NCI-H2196 (cell line): ENCODE results near the gene UBE2R2.
"Not testable (repeated sequence)": the region's sequence is repeated elsewhere in the genome, so short reads cannot be mapped to it uniquely, and the experiment has no call there.

Source experiments
- DNase-seq: peaks from one replicate; lab custom pipeline; 2025; ENCODE audit not compliant: unreplicated experiment; lab: John Stamatoyannopoulos, UW

The UBE2R2 gene

DNA sequence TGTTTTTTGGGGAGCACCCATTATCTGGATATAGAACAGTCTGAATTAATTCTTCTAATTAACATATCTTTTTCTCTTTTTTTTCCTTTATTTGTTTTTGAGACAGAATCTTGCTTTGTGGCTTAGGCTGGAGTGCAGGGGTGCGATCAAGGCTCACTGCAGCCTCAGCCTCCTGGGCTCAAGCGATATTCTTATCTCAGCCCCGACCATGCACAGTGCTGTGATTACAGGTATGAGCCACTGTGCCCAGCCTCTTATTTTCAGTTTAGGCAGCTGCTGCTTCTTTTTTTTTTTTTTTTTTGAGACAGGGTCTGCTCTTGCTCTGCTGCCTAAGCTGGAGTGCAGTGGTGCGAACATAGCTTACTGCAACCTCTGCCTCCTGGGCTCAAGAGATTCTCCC is 20.2 kb downstream of the UBE2R2 start:
- no peak for DNase-seq

DNA sequence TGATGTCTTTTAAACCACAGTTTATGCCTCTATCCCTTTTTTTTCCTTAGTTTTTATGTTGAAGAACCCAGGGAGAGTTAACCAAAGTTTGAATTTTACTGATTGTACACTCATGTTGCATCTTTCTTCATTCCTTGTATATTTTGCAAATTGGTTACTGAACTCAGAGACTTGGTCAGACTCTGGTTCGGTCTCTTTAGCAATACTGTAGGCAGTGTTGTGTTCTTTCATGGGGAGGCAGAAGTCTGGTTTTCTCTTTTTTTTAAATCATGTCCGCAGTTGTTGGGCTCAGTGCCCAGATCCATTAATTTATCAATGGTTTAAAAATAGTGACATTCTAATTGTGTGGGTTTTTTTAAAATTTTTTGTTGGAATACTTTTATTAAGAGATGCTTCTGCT is 23.4 kb downstream of the UBE2R2 start:
- DNase-seq: no peak

DNA sequence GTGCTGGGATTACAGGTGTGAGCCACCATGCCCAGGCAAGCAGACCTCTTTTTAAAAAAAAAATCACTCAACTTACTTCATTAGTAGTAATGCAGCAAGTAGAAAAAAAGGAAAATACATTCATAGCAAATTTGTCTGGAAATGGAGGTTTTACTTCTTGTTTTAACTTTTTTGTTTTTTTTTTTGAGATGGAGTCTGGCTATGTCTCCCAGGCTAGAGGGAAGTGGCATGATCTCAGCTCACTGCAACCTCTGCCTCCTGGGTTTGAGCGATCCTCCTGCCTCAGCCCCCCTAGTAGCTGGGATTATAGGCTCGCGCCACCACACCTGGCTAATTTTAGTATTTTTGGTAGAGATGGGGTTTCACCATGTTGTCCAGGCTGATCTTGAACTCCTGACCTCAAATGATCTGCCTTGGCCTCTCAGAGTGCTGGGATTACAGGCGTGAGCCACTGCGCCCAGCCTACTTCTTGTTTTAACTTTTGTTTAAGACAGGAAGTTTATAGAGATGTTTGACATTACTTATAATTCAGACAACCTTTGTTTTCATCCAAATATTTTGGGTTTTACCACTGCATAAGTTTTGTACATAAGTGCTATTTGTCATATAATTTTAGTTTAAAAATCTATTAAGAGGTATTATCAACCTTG is 26.5 kb downstream of the UBE2R2 start:
- DNase-seq: no peak

DNA sequence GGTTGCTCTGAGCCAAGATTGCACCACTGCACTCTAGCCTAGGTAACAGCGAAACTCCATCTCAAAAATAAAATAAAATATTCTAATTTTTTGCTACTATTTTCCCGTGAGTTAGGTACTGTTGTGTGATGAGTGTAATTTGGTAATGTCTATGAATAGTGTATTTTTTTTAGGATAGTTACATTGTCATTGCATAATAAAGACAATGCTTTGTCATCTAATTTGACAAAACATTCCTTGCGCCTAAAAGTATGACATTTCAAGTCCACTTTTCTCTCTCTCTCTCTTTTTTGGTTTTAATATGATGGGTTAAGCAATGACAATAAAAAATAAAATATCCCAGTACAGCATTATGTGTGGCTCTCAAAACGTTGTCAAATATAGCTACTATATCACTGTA is 29.3 kb downstream of the UBE2R2 start:
- no peak for DNase-seq

DNA sequence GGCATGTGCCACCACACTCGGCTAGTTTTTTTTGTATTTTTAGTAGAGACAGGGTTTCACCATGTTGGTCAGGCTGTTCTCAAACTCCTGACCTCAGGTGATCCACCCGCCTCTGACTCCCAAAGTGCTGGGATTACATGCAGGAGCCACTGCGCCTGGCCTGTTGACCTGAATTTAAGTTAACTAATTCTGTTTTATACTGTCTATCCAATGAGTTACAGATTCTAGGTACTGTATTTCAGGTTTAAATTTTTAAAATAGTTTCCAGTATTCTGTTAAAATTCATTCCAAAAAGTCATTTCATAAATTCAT is 30.9 kb downstream of the UBE2R2 start:
- not testable (repeated sequence) for DNase-seq

DNA sequence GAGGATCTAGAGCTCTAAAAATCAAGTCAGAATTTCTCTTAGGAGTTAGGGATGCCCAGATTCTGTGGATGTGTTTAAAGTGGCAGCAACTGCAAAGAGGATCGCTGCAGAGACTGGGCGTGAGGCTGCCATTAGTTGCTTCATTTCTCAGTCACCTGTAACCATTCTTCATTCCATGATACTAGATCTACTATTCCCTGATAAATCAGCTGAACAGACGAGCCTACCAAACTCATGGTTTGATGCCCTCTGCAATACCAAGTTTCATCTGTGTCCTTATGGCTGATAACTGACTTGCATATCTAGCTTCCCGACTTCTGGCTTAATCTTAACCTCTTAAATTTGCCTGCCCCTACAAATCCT is 33.3 kb downstream of the UBE2R2 start:
- DNase-seq: no peak

DNA sequence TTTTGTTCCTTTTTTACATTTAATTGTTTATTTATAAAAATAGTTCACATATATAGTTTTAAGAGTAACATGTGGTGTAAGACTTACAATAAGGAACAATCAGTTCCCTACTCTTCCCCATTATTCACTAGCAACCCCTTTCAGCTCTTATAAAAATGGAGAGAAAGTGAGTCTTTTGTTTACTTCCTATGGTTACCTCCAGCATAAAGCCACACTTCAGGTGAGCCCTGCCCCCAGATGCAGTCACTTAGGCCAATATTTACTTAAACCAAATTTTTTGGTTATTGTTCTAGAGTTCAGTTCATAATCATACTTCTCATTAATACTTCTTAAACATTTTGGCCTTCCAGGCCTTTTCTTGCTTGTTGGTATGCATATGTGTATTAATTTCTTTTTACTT is 33.7 kb downstream of the UBE2R2 start:
- peak; percentile 15 for DNase-seq

DNA sequence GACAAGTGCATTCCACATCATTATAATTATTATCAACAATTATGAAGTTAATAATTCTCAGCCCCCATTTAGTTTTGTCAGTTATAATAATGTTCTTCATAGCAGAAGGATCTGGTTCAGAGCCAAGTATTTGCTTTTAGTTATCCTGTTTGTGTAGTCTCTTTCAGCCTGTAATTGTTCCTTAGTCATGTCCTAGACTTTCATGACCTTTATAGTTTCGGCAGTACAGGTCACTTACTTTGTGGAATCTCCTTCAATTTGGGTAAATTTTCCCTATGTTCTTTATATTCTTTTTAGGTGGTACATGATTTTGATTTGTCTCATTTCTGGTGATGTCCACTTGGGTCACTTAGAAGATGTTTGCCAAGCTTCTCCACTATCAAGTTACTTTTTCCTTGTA is 34.3 kb downstream of the UBE2R2 start:
- DNase-seq: no peak

DNA sequence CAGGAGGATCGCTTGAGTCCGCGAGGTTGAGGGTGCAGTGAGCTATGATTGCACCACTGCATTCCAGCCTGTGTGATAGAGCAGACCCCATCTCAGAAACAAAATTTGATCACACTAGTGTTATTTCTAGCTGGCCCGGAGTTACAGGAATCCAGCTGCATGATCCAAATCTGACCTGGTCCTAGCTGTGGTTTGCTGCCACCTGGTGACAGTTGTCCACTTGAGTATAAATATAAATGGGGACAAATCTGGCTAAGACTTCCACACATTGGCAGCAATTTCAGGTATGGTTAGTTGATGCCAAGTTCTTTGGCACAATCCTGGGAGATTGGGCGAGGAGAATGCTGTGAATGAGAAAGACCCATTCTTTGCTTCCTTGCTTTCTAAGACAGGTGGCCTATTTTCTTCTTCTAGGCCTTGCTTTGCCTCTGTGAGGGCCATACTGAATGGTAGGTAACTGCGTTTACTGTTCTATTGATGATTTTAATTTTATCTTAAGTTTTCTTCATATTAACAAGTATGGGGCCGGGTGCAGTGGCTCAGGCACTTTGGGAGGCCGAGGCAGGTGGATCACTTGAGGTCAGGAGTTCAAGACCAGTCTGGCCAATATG is 35.4 kb downstream of the UBE2R2 start:
- DNase-seq: peak; percentile 60

DNA sequence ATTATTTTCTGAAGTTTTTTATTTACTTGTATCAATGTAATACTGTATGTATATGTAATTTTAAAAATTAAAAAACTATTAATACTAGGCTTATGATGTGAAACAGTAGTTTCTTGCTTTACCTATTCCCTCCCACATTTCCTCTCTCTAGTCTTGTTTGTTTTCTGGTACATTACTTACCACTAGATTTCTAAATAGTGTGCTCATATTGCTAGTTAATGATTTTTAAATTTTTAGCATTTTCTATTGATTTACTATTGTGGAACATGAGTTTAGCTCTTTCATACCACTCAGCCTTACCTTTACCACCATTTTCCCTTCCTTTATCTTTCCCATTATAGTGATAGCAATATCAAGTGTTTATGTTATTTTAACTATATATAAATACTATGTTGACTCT is 39.3 kb downstream of the UBE2R2 start:
- DNase-seq: no peak

DNA sequence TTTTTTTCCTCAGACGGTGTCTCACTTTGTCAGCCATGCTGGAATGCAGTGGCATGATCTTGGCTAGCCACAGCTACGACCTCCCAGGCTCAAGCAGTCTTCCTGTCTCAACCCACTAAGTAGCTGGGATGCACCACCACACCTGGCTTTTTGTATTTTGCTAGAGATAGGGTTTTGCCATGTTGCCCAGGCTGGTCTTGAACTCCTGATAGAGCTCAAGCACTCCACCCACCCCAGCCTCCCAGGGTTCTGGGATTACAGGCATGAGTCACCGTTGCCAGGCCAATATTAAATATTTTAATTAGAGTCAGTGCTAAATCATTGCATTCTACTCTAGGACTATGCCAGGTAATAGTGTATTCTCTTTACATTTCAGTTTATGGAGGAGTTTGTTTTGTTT is 41.5 kb downstream of the UBE2R2 start:
- no peak for DNase-seq

DNA sequence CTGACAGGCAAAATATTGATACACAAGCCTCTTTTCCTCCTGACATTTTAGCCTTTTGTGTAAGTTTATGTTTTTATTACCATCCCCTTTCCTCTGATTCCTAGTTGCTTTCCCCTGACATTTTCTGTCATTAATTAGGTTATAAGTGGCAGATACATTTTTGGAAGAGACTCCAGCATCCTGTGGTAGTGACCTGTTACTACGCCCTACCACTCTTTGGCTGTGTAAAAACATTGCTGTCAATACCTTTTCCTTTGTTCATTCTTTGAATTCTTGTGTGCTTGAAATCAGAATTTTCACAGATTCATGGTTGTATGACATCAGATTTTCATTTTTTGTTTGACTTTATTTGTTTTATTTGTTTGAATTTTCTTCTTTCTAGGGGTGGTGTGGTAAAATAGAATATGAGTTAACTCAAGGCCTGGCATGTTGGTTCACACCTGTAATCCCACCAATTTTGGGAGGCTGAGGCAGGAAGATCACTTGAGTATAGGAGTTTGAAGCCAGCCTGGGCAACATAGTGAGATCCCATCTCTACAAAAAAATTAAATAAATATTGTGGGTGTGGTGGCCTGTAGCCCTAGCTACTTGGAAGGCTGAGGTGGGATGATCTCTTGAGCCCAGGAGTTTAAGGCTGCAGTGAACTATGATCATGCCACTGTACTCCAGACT is 43.4 kb downstream of the UBE2R2 start:
- DNase-seq: no peak

DNA sequence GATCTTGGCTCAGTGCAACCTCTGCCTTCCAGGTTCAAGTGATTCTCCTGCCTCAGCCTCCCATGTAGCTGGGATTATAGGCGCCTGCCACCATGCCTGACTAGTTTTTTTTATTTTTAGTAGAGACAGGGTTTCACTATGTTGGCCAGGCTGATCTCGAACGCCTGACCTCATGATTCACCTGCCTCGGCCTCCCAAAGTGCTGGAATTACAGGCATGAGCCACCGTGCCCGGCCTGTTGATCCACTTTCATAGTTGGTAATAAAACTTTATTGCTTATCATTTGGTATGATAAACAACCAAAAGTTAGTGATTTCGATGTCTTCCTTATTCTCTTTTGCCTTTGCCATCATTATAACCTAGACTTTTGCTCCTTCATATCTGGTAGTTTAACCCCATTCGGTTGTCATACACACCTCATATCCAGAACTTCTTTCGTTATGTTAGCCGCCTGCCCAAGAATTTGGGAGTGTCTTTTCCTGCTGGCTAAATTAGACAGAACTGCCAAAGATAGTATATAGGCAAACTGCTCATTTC is 45.0 kb downstream of the UBE2R2 start:
- no peak for DNase-seq

DNA sequence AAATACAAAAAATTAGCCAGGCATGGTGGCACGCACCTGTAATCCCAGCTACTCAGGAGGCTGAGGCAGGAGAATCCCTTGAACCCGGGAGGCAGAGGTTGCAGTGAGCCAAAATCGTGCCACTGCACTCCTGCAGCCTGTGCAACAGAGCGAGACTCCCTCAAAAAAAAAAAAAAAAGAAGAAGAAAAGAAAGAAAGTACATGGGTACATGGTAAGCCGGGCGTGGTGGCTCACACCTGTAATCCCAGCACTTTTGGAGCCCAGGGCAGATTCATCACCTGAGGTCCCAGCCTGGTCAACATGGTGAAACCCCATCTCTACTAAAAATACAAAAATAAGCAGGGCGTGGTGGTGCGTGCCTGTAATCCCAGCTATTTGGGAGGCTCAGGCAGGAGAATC is 46.1 kb downstream of the UBE2R2 start:
- not testable (repeated sequence) for DNase-seq

DNA sequence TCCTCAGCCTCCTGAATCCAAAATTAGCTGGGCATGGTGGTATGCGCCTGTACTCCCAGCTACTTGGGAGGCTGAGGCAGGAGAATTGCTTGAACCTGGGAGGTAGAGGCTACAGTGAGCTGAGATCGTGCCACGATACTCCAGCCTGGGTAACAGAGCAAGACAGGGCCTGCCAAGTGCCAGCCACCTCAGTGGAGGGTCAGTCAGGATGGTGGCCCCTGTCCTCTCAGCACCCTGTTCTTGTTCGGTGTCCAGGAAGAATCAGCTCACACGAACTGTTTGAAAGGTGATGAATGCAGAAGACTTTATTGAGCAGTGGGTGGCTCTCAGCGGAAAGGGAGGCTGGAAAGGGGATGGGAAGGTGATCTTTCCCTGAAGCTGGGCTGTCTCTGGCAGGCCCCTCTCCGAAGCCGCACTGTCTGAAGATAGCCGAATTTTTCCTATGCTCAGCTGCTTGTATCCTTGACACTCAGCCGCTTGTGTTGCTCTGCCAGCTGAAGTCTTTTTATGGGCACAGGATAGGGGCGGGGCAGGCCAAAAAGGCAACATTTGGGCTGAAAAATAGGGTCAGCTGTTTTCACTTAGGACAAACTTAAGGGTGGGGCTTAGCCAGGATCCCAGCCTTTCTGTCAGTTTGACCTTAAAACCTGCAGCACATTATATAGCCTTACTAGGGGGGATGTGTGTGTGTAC is 50.9 kb downstream of the UBE2R2 start:
- DNase-seq: no peak

DNA sequence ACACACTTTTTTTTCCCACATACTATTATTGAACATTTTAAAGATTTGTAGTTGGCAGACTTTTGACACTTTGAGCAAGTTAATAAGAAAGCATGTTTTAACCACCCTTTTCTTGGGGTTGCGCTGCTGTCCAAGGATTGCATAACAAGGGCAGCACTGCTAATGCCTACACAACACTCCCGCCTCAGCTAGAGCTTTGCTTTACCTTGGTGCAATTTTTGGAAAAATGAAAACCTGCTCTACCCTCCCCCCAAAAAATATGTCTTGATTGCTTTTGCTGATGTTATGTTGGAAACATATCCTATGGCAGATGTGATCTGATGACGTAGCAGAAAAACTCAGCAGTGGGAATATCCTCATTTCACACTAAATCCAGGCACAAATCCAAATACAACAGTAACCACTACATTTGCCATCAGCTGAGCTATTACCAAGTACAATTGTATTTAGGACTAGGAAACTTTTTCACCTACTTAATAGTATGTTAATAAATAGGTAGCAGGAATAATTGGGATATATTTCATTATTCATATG is 51.5 kb downstream of the UBE2R2 start:
- DNase-seq: no peak

DNA sequence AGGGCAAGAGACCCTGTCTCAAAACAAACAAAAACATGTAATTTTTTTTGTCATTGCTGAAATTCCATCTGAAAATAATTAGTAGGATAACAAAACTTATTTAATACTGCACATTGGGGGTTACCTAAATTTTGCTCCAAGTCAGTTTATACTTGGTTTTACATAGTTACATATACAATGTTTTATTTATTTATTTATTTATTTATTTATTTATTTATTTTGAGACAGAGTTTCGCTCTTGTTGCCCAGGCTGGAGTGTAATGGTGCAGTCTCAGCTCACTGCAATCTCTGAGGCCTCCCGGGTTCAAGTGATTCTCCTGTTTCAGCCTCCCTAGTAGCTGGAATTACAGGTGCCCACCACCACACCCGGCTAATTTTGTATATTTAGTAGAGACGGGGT is 52.3 kb downstream of the UBE2R2 start:
- not testable (repeated sequence) for DNase-seq

DNA sequence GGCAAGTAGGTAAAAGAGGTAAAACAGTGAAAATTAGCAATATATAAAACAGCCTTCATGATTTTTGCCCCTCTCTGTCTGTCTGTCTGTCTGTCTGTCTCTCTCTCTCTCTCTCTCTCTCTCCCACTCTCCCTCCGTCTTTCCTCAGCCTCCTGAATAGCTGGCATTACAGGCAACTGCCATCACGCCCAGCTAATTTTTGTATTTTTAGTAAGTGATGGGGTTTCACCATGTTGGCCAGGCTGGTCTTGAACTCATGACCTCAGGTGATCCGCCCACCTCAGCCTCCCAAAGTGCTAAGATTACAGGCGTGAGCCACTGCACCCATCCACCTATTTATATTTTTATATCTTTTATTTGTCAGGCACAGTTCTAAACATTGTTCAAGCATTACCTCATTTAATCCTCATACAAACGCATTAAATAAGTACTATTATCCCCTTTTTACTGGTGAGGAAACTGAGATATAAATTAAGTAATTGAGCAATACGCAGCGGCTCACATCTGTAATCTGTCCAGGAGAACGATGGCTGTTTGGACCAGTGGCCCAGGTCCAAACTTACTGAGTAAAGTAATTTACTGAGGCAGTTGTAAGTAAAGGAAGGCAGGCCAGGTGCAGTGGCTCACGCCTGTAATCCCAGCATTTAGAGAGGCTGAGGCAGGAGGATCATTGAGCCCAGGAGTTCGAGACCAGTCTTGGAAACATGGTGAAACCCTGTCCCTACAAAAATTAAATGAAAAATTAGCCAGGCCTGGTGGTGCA is 60.9 kb downstream of the UBE2R2 start:
- no peak for DNase-seq

DNA sequence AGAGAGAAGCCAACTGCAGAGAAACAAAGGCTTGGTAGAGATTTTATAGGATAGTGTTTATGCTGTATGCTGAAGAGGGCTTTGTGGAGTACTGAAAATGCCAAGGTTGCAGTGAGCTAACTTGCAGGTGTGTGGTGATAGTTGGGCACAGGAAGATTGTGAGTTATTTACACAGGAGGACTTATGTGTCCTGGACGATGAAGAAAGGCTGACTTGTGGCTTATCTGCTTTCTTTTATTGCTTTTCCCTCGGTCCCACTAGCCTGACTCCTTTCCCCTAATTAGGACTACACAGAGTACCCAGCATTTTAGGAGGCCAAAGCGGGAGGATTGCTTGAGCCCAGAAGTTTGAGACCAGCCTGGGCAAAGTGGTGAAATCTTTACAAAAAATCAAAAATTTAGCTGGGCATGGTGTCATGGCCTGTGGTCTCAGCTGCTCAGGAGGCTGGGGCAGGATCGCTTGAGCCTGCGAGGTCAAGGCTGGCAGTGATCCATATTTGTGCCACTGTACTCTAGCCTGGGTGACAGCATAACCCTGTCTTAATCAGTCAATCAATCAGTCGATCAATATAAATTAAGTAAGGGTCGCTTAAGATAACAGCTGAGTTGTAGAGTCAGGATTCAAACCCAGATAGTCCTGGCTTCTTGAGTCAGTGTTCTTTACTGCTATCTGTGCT is 61.9 kb downstream of the UBE2R2 start:
- no peak for DNase-seq
